ENCODE results near the gene ZBTB48.

DNA sequence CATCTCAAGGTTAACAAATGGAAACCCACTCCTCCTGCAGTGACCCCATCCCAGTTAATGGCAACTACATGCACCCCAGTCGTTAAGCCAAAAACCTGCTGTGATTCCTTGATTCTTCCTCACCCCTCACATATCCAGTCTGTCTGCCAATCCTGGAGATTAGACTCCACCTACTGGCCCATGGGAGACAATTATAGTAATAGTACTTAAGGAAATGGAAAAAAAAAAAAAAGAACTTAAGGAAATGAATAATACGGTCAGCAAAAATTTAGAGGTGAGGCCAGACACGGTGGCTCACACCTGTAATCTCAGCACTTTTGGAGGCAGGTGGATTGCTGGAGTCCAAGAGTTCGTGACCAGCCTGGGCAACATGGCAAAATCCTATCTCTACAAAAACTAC is 32.5 kb upstream of the ZBTB48 start:
- TF ChIP-seq, protein P1, sequence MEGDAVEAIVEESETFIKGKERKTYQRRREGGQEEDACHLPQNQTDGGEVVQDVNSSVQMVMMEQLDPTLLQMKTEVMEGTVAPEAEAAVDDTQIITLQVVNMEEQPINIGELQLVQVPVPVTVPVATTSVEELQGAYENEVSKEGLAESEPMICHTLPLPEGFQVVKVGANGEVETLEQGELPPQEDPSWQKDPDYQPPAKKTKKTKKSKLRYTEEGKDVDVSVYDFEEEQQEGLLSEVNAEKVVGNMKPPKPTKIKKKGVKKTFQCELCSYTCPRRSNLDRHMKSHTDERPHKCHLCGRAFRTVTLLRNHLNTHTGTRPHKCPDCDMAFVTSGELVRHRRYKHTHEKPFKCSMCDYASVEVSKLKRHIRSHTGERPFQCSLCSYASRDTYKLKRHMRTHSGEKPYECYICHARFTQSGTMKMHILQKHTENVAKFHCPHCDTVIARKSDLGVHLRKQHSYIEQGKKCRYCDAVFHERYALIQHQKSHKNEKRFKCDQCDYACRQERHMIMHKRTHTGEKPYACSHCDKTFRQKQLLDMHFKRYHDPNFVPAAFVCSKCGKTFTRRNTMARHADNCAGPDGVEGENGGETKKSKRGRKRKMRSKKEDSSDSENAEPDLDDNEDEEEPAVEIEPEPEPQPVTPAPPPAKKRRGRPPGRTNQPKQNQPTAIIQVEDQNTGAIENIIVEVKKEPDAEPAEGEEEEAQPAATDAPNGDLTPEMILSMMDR (IDR thresholded peaks at IDR 0.05; ENCODE audit: low read depth, low read length): no peak
- TF ChIP-seq, protein P2, sequence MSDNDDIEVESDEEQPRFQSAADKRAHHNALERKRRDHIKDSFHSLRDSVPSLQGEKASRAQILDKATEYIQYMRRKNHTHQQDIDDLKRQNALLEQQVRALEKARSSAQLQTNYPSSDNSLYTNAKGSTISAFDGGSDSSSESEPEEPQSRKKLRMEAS (IDR thresholded peaks at IDR 0.05; ENCODE audit: low read depth, low read length): no peak
- TF ChIP-seq POLR2A (IDR thresholded peaks at IDR 0.05; ENCODE audit: extremely low read depth, insufficient read length): no peak

Measured in NB4 (cell line).